Fibroblast of upper back skin (primary cell): Measurements from ENCODE around the gene KREMEN1.
A peak's percentile ranks its signal among the peaks of the same experiment; 100 is the strongest.

ENCODE experiments used
- DNase-seq: peaks from one replicate; pipeline ENCODE4 v3.0.0-alpha.2; 2013

KREMEN1 gene

GRCh38 chr22:29049655-29050263 lies 23.1 kb upstream of the KREMEN1 start:
- DNase-seq, result no peak

- no peak for DNase-seq
Observed at GRCh38 chr22:29050457-29050856, 22.4 kb upstream of the KREMEN1 start.

- no peak for DNase-seq
Observed at GRCh38 chr22:29053048-29053702, 19.7 kb upstream of the KREMEN1 start.

- DNase-seq, result no peak
Observed at GRCh38 chr22:29054251-29054767, 18.5 kb upstream of the KREMEN1 start.

GRCh38 chr22:29055192-29055830 lies 17.5 kb upstream of the KREMEN1 start:
- DNase-seq, result no peak

GRCh38 chr22:29056472-29056871 lies 16.4 kb upstream of the KREMEN1 start:
- DNase-seq, result no peak

GRCh38 chr22:29060251-29060869 lies 12.5 kb upstream of the KREMEN1 start:
- no peak for DNase-seq

- no peak for DNase-seq
Observed at GRCh38 chr22:29060931-29061330, 11.9 kb upstream of the KREMEN1 start.

GRCh38 chr22:29061773-29062172 lies 11.1 kb upstream of the KREMEN1 start, which contains the start of gene C22orf31:
TSS of gene C22orf31 (minus strand) at chr22:29061831. CDS start at chr22:29061792, 39 bp downstream.
- DNase-seq, result no peak

- DNase-seq, result no peak
Observed at GRCh38 chr22:29062286-29062821, 10.5 kb upstream of the KREMEN1 start.

- no peak for DNase-seq
Observed at GRCh38 chr22:29065468-29066190, 7.2 kb upstream of the KREMEN1 start.

GRCh38 chr22:29069463-29069862 lies 3.4 kb upstream of the KREMEN1 start:
- no peak for DNase-seq

GRCh38 chr22:29070490-29070889 lies 2.3 kb upstream of the KREMEN1 start:
- no peak for DNase-seq

GRCh38 chr22:29071261-29072045 lies 1.4 kb upstream of the KREMEN1 start:
- DNase-seq, result no peak

GRCh38 chr22:29072193-29072978 lies 449 bp upstream of the KREMEN1 start:
- peak; percentile 60 for DNase-seq

GRCh38 chr22:29073618-29074275 lies 912 bp downstream of the KREMEN1 start:
- peak; percentile 25 for DNase-seq

- DNase-seq, result no peak
Observed at GRCh38 chr22:29074276-29074772, 1.5 kb downstream of the KREMEN1 start.

- DNase-seq, result no peak
Observed at GRCh38 chr22:29078036-29078868, 5.4 kb downstream of the KREMEN1 start.

GRCh38 chr22:29078869-29079207 lies 6.0 kb downstream of the KREMEN1 start:
- DNase-seq, result no peak
